ENCODE data around the gene CDK5RAP2.

CDK5RAP2 gene

GRCh38 chr9:120394058-120394669 lies 185.8 kb downstream of the CDK5RAP2 start:
- no peak for DNase-seq

DNA sequence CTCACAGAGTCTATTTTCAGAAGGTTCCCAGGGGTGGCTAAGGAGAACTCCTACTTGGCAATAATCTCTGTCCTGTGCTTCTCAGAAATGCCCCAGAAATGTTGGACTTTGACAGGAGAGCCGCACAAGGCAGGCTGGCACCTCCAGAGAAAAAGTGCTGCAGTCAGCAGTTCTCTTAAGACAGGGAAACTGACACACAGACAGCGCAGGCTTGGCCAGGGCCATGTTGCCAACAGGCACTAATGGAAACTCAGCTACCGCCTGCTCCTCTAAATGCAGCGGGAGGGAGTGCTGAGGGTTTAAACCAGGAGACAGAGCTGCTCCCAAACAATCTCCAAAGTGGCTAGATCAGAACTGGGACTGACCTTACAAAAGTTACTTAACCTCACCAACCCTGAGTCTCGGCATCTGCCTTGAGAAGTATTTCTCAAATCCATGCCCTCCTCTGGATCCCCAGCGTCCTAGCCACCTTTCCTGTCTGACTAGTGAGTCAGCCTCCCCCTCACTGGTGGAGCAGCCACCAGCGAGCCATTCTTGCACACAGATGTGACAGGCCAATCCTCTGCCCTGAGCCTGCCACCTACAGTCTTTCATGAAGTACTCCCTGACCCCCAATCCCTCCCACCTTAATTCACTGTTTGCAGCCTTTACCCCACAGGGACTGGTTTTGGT lies 186.4 kb downstream of the CDK5RAP2 start:
- DNase-seq: no peak

DNA sequence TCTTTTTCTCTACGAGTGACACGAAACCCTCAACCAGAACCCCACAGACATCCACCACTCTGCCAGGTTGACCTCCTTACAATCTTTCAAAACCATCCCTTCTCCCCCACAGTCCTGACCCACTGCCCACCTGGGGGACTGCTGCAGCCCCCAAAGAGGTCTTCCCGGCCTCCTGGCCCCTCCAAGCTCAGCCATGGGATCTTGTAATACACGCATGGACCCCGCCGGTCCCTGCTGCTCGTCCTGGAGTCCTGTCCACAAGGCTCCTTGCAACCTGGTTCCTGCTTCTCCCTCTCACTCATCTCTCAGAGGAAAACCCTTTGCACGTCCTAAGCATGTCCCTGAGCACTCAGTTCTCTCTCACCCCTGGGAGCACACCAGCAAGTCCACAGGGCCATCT lies 187.3 kb downstream of the CDK5RAP2 start:
- DNase-seq: no peak

DNA sequence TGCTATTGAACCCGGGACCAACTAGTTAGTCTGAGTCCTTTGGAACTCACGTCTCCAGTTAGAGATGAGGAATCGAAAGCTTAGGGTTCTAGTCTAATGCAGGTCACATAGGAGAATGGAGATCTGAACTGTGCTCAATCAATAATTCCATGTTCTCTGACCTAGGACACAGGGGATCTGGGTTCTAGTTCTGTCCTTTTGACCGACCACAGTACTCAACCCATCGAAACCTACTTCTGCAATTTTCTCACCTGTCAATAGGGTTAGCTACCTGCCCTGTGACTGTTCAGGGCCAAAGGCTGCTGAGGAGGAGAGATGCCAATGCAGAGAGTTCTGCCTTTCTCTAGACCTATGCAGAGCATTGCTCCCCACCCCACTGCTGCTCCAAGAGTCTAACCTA lies 187.7 kb downstream of the CDK5RAP2 start:
- no peak for DNase-seq

GRCh38 chr9:120391691-120392090 lies 188.3 kb downstream of the CDK5RAP2 start:
- no peak for DNase-seq

- no peak for DNase-seq
Observed at GRCh38 chr9:120390637-120391190, 189.3 kb downstream of the CDK5RAP2 start.

- DNase-seq: no peak
Observed at GRCh38 chr9:120389867-120390266, 190.1 kb downstream of the CDK5RAP2 start.

GRCh38 chr9:120389300-120389699 lies 190.7 kb downstream of the CDK5RAP2 start:
- DNase-seq: no peak

- DNase-seq: no peak
Observed at GRCh38 chr9:120388003-120388855, 191.7 kb downstream of the CDK5RAP2 start.

DNA sequence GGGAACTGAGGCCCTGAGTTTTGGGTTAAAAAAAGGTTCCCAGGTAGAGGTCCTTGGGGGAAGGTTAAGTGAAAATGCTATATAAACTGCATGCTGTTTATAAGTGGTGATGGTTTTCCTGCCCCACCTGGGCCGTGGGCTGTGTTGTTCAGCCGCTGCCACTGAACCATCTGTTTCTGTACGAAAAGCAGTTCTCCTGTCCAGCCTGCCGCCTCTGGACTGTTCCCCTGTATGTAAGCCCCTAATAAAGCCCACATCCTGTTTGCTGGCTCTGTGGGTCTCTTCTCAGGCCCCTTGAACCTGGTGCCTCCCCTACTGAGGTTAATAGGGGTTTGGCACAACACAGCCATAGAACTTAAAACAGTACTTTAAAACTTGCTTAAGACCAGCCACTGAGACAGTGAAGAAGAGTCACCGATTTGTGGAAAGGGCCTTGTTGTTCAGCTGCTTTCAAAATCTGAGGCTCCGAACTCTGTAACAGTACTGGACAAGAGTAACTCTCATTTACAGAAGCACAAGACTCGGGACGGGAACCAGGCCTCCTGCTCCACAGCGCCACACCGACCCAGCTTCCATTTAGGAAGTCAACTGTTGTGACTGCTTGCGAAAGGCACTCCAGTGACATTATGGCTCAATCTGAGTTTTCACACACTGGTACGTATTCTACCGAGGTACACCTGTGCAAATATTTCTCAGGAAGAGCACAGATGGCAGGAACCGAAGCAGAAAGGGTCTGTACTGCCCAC lies 192.5 kb downstream of the CDK5RAP2 start:
- DNase-seq: no peak

GRCh38 chr9:120386390-120387131 lies 193.4 kb downstream of the CDK5RAP2 start:
- no peak for DNase-seq

DNA sequence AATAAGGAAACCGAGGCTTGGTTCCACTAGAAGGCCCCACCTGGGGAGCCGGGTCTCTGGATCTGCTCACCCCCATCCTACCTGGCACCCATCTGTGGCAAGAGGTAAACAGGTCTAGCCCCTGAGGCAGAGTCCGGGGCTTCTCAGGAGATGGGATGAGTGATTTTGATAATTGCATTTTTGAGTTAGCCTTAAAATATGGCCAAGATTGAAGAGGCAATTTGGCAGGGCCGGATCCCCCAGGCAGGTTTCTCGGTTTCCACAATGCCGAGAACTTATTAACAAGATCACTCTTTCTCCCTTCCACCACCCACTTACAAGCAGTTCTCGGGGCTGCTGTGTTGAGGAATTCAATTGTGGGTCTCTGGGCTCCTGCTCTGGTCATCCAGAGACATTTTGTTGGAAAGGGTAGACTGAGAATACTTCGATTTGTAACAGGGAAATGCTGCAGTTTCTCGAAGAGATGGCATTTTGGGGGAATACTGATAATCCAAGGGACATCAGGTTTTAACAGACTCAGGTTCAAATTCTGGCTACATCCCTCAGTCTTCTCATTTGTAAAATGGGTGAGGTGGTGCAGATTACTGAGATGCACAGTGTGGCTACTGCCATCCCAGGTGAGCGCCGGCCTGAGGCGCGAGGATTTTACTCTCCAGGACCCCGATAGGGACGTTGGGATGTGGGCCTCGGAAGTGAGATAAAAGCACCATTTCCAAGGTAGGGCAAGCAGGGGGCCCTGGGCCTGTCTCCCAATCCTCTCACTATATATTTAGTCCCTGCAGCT lies 194.2 kb downstream of the CDK5RAP2 start:
- no peak for DNase-seq

GRCh38 chr9:120384925-120385272 lies 195.1 kb downstream of the CDK5RAP2 start:
- DNase-seq: no peak

GRCh38 chr9:120383999-120384924 lies 195.7 kb downstream of the CDK5RAP2 start:
- peak; percentile 56 for DNase-seq

DNA sequence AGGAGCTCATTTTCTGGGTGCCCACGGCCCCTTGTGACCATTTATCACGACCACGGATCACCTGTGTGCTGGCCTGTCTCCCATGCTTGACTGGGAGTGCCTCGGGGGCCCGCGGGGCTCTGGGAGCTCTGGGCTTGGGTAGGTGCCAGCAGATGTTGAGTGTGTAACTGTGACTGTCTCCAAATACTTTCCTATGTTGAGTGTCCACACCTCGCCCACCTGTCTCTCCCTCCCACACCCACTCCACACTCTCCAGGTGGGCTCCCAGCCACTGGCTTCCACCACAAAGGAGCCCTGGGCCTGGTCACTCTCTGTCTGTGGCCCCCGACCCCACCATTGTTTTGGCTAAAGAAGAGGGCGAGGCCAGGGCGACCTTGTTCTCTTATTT lies 196.4 kb downstream of the CDK5RAP2 start:
- DNase-seq: no peak

GRCh38 chr9:120382453-120382852 lies 197.5 kb downstream of the CDK5RAP2 start:
- DNase-seq: no peak

DNA sequence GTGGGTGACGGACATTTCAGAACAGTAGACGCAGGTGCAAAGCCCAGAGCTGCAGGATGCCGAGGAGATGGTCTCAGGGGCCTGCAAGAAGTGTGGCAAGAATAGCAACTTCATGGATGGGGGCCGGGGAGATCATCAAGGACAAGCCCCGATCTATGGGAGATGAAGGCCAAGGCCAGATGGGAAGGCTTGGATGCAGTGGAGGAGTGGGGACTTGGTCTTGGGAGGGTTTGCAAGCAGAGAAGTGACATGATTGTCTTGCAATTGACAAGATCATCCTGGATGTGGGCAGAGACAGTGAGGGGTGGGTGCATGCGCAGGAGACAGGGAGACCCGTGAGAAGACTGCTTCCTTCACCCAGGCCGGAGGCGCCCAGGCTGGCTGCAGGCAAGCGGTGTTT lies 198.1 kb downstream of the CDK5RAP2 start:
- DNase-seq: no peak

GRCh38 chr9:120379611-120380010 lies 200.4 kb downstream of the CDK5RAP2 start:
- DNase-seq: no peak

GRCh38 chr9:120378680-120379079 lies 201.3 kb downstream of the CDK5RAP2 start:
- DNase-seq: no peak

Data from right hindlimb (tissue), 1 donor.